ENCODE measurements around the gene DIS3L2. TPM values are rescaled to one million over a fixed set of nuclear protein-coding genes. Genes with fewer than 3 reads are reported as not detected.

The DIS3L2 gene
- total and polyA plus RNA-seq, 2 experiments from 2014 or later: 15.2 to 25.3 TPM

DNA sequence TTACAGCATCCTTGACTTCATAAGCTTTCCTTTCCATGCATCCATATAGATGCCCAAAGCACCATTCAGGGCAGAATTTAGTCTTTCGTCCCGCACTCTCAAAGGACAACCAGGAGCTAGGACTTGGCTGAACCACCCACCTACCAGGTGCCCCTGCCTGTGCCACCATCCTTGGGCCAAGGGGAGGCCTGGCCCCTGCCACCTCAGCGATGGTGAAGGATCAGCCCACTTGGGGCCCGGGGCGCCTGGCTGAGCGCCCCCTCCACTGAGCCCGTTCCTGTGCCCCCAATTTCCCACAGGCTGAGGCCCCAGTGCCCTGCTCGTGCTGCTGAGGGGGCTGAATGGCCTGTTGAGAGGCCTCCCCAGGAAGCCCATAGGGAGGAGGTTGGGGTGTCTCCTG is 383.7 kb downstream of the DIS3L2 start:
- TF ChIP-seq, protein P1, sequence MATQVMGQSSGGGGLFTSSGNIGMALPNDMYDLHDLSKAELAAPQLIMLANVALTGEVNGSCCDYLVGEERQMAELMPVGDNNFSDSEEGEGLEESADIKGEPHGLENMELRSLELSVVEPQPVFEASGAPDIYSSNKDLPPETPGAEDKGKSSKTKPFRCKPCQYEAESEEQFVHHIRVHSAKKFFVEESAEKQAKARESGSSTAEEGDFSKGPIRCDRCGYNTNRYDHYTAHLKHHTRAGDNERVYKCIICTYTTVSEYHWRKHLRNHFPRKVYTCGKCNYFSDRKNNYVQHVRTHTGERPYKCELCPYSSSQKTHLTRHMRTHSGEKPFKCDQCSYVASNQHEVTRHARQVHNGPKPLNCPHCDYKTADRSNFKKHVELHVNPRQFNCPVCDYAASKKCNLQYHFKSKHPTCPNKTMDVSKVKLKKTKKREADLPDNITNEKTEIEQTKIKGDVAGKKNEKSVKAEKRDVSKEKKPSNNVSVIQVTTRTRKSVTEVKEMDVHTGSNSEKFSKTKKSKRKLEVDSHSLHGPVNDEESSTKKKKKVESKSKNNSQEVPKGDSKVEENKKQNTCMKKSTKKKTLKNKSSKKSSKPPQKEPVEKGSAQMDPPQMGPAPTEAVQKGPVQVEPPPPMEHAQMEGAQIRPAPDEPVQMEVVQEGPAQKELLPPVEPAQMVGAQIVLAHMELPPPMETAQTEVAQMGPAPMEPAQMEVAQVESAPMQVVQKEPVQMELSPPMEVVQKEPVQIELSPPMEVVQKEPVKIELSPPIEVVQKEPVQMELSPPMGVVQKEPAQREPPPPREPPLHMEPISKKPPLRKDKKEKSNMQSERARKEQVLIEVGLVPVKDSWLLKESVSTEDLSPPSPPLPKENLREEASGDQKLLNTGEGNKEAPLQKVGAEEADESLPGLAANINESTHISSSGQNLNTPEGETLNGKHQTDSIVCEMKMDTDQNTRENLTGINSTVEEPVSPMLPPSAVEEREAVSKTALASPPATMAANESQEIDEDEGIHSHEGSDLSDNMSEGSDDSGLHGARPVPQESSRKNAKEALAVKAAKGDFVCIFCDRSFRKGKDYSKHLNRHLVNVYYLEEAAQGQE (IDR thresholded peaks at IDR 0.05; ENCODE audit: unreplicated experiment): no peak
- TF ChIP-seq STAT1 (IDR thresholded peaks at IDR 0.05; ENCODE audit: unreplicated experiment): no peak
- no peak for TF ChIP-seq ZNF114 (CRISPR knock-in tag; IDR thresholded peaks at IDR 0.05)
- TF ChIP-seq, protein P2, sequence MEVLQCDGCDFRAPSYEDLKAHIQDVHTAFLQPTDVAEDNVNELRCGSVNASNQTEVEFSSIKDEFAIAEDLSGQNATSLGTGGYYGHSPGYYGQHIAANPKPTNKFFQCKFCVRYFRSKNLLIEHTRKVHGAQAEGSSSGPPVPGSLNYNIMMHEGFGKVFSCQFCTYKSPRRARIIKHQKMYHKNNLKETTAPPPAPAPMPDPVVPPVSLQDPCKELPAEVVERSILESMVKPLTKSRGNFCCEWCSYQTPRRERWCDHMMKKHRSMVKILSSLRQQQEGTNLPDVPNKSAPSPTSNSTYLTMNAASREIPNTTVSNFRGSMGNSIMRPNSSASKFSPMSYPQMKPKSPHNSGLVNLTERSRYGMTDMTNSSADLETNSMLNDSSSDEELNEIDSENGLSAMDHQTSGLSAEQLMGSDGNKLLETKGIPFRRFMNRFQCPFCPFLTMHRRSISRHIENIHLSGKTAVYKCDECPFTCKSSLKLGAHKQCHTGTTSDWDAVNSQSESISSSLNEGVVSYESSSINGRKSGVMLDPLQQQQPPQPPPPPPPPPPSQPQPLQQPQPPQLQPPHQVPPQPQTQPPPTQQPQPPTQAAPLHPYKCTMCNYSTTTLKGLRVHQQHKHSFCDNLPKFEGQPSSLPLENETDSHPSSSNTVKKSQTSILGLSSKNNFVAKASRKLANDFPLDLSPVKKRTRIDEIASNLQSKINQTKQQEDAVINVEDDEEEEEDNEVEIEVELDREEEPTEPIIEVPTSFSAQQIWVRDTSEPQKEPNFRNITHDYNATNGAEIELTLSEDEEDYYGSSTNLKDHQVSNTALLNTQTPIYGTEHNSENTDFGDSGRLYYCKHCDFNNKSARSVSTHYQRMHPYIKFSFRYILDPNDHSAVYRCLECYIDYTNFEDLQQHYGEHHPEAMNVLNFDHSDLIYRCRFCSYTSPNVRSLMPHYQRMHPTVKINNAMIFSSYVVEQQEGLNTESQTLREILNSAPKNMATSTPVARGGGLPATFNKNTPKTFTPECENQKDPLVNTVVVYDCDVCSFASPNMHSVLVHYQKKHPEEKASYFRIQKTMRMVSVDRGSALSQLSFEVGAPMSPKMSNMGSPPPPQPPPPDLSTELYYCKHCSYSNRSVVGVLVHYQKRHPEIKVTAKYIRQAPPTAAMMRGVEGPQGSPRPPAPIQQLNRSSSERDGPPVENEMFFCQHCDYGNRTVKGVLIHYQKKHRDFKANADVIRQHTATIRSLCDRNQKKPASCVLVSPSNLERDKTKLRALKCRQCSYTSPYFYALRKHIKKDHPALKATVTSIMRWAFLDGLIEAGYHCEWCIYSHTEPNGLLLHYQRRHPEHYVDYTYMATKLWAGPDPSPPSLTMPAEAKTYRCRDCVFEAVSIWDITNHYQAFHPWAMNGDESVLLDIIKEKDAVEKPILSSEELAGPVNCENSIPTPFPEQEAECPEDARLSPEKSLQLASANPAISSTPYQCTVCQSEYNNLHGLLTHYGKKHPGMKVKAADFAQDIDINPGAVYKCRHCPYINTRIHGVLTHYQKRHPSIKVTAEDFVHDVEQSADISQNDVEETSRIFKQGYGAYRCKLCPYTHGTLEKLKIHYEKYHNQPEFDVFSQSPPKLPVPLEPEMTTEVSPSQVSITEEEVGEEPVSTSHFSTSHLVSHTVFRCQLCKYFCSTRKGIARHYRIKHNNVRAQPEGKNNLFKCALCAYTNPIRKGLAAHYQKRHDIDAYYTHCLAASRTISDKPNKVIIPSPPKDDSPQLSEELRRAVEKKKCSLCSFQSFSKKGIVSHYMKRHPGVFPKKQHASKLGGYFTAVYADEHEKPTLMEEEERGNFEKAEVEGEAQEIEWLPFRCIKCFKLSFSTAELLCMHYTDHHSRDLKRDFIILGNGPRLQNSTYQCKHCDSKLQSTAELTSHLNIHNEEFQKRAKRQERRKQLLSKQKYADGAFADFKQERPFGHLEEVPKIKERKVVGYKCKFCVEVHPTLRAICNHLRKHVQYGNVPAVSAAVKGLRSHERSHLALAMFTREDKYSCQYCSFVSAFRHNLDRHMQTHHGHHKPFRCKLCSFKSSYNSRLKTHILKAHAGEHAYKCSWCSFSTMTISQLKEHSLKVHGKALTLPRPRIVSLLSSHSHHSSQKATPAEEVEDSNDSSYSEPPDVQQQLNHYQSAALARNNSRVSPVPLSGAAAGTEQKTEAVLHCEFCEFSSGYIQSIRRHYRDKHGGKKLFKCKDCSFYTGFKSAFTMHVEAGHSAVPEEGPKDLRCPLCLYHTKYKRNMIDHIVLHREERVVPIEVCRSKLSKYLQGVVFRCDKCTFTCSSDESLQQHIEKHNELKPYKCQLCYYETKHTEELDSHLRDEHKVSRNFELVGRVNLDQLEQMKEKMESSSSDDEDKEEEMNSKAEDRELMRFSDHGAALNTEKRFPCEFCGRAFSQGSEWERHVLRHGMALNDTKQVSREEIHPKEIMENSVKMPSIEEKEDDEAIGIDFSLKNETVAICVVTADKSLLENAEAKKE (CRISPR knock-in tag; IDR thresholded peaks at IDR 0.05): no peak
- TF ChIP-seq, protein P3, sequence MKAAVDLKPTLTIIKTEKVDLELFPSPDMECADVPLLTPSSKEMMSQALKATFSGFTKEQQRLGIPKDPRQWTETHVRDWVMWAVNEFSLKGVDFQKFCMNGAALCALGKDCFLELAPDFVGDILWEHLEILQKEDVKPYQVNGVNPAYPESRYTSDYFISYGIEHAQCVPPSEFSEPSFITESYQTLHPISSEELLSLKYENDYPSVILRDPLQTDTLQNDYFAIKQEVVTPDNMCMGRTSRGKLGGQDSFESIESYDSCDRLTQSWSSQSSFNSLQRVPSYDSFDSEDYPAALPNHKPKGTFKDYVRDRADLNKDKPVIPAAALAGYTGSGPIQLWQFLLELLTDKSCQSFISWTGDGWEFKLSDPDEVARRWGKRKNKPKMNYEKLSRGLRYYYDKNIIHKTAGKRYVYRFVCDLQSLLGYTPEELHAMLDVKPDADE (IDR thresholded peaks at IDR 0.05): no peak
- TF ChIP-seq EZH2 (IDR thresholded peaks at IDR 0.05; ENCODE audit: low read depth, unreplicated experiment): no peak
- no peak for TF ChIP-seq CREB1 (CRISPR knock-in tag; IDR thresholded peaks at IDR 0.05; ENCODE audit: low read depth)
- no peak for TF ChIP-seq ZNF331 (CRISPR knock-in tag; IDR thresholded peaks at IDR 0.05; ENCODE audit: low read depth)
- TF ChIP-seq NANOG (IDR thresholded peaks at IDR 0.05; ENCODE audit: borderline replicate concordance): no peak
- no peak for TF ChIP-seq EZH2phosphoT487 (IDR thresholded peaks at IDR 0.05; ENCODE audit: unreplicated experiment)
- no peak for TF ChIP-seq JUNB (IDR thresholded peaks at IDR 0.05; ENCODE audit: unreplicated experiment)
- no peak for TF ChIP-seq POLR2AphosphoS5 (IDR thresholded peaks at IDR 0.05; ENCODE audit: low read depth)
- TF ChIP-seq, protein P4, sequence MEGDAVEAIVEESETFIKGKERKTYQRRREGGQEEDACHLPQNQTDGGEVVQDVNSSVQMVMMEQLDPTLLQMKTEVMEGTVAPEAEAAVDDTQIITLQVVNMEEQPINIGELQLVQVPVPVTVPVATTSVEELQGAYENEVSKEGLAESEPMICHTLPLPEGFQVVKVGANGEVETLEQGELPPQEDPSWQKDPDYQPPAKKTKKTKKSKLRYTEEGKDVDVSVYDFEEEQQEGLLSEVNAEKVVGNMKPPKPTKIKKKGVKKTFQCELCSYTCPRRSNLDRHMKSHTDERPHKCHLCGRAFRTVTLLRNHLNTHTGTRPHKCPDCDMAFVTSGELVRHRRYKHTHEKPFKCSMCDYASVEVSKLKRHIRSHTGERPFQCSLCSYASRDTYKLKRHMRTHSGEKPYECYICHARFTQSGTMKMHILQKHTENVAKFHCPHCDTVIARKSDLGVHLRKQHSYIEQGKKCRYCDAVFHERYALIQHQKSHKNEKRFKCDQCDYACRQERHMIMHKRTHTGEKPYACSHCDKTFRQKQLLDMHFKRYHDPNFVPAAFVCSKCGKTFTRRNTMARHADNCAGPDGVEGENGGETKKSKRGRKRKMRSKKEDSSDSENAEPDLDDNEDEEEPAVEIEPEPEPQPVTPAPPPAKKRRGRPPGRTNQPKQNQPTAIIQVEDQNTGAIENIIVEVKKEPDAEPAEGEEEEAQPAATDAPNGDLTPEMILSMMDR (conservative IDR thresholded peaks at IDR 0.05; ENCODE audit: low read depth in 2 of 2): no peak
- Histone ChIP-seq H3K79me2 (replicated peaks; ENCODE audit: insufficient read depth) (no peaks in the 10 kb centered on the region), H3K4me2 (no peak overlapping the region), H3K27ac (ENCODE audit: low read depth) (no peak overlapping the region), H3K4me3 (no peak overlapping the region), H4K20me1 (replicated peaks; ENCODE audit: insufficient read depth) (no peaks in the 10 kb centered on the region), H3K27me3 (ENCODE audit: insufficient read depth) (peaks cover 4% of the 10 kb centered on the region; the same call in 1 of the 2 replicates), H3F3A (replicated peaks; ENCODE audit: low read depth) (no peaks in the 10 kb centered on the region), H2AFZ (no peak overlapping the region), H3K9me2 (ENCODE audit: insufficient read depth) (no peaks in the 10 kb centered on the region), H3K36me3 (ENCODE audit: insufficient read depth) (no peaks in the 10 kb centered on the region), H3K4me1 (ENCODE audit: insufficient read depth) (no peaks in the 10 kb centered on the region)
- Mint-ChIP-seq H3K27ac (no peak overlapping the region), H3K27me3 (ENCODE audit: insufficient read depth, low read depth, poor library complexity) (peaks cover 19% of the 10 kb centered on the region), H3K9me3 (peaks cover 3% of the 10 kb centered on the region; the same call in 1 of the 3 replicates), H3K36me3 (ENCODE audit: low read depth) (no peaks in the 10 kb centered on the region; the same call in 2 of the 3 replicates), H3K4me3 (no peak overlapping the region), H3K4me1 (no peaks in the 10 kb centered on the region)
- DNase-seq (ENCODE audit: low spot score) (no peak), ATAC-seq (no peak)
